GM12891 (cell line): Measurements from ENCODE around the gene TSHZ1.

ENCODE experiments used
- DNase-seq: peaks from one replicate; pipeline ENCODE4 v3.0.0; 2011; ENCODE audit warnings: low spot score; ENCODE audit not compliant: insufficient read length
- FAIRE-seq: peaks from 2 replicates; lab custom pipeline; 2011; peaks lifted over from hg19 to GRCh38; lab: Jason Lieb, UNC
- PAX5 ChIP-seq: IDR thresholded peaks from 2 replicates; pipeline ENCODE4 v1.6.1; 2011; ENCODE audit warnings: low read length, moderate library complexity, mild to moderate bottlenecking; ENCODE audit not compliant: insufficient read depth, severe bottlenecking
- POLR2A ChIP-seq: IDR thresholded peaks from 2 replicates; pipeline ENCODE4 v1.6.1; 2011; ENCODE audit warnings: low read depth, low read length, control low read depth
- POLR2AphosphoS5 ChIP-seq: IDR thresholded peaks from 2 replicates; pipeline ENCODE4 v1.6.1; 2011; ENCODE audit warnings: low read depth, low read length, control low read depth
- POU2F2 ChIP-seq: IDR thresholded peaks from 2 replicates; pipeline ENCODE4 v1.6.1; 2011; ENCODE audit warnings: low read depth, mild to moderate bottlenecking, control low read depth, low read length, moderate library complexity
- SPI1 ChIP-seq: IDR thresholded peaks from 2 replicates; pipeline ENCODE4 v1.6.1; 2011; ENCODE audit warnings: low read depth, low read length, control low read depth
- TAF1 ChIP-seq: IDR thresholded peaks from 2 replicates; pipeline ENCODE4 v1.6.1; 2011; ENCODE audit warnings: low read depth, low read length, control low read depth

TSHZ1 gene

DNA sequence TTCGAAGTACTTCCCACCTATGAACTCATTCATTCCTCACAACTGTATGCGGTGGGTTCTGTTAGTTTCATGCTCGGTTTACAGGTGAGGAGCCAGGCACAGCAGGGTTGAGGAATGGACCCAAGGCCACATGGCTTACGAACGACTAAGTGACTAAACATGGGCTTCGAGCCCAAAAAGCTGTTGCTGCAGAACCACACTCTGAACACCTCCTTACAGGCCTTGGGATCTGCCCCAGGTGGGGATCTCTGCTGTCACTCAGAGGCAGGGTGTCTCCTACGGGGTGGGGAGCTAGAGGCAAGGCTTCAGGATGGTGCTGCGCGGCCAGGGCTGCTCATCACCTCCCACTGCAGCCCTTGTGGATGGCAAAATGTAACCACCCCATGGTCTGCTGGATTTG lies 80.9 kb downstream of the TSHZ1 start:
- FAIRE-seq (no peak), DNase-seq (no peak)
- no peak for TF ChIP-seq POLR2AphosphoS5
- TF ChIP-seq TAF1, result no peak
- no peak for TF ChIP-seq POU2F2
- TF ChIP-seq PAX5, result no peak
- no peak for TF ChIP-seq SPI1
- TF ChIP-seq POLR2A, result no peak

DNA sequence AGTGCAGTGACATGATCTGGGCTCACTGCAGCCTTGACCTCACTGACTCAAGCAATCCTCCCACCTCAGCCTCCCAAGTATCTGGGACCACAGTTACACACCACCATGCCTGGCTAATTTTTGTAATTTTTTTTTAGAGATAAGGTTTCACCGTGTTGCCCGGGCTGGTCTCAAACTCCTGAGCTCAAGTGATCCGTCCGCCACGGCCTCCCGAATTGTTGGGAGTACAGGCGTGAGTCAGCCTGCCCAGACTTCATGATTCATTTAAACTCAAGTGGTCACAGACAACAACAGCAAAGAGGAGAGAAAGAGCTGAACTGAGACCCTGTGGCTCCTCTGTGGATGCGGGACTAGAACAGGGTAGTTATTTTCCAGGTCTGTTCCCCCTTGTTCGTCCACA lies 83.0 kb downstream of the TSHZ1 start:
- no peak for DNase-seq
- TF ChIP-seq SPI1 (no peak), PAX5 (no peak), POU2F2 (no peak), TAF1 (no peak), POLR2A (no peak), POLR2AphosphoS5 (no peak)
- FAIRE-seq, result no peak

DNA sequence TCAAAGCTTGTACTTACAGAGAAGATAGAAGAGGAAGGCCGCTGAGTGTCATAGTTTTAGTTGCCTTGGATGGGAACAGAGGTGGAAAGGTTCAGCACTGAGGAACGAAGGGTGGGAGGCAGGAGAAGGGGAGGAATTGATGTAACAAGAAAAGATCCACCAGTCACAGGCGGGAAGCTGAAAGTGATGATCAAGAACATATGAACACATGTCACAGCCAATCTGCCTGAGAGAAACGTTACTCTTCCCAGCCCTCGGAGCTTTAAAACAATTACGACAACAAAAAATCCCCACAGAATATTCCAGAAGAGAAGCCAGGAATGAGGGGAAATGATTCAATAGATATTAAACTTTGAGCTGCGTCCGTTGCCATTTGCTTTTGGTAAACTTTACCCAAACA lies 87.1 kb downstream of the TSHZ1 start:
- FAIRE-seq (no peak), DNase-seq (no peak)
- TF ChIP-seq POLR2AphosphoS5, result no peak
- TF ChIP-seq SPI1, result no peak
- no peak for TF ChIP-seq POLR2A
- TF ChIP-seq PAX5, result no peak
- TF ChIP-seq TAF1, result no peak
- TF ChIP-seq POU2F2, result no peak

DNA sequence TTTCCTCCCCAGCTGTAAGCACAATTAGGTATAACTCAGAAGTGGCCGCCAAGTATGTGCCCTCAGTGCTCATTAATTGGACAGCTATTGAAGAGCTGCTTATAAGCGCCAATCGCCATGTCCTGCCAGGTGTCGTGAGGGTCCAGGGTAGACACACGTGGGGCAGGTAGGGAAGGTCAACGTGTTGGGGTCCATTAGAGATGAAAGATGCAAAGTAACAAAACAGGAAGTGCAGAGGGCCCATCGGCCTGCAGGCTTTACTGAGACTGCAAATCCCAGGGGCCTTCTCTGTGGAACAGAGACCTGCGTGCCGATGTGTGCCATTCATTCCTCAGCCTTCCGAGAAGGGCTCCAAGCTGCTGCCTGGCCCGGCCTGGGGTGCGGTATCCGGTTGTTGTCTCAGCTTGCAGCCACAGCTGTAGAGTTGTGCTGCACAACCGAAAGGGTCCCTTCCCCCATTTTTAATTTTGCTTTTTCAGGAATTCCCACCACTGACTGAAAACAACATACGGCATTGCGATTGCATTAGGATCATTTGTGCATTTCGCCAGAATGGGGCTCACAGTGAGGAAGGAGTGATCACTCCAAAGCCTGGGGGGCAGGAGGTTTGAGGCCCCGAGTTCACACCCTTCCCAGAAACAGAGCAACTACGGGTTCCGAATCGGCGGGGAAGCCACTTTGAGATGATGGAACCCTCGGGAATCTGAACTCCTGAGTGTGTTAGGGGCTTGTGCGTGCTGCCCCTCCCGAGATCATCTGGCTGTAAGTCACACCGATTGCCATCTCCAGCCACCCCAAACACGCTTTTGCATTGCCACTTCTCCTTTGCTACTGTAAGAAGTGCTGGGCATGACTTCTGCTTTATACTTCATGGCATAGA lies 94.3 kb downstream of the TSHZ1 start:
- TF ChIP-seq TAF1 (no peak), SPI1 (peak; percentile 45; the same call in 1 of the 2 replicates), PAX5 (no peak)
- FAIRE-seq (no peak), DNase-seq (no peak)

DNA sequence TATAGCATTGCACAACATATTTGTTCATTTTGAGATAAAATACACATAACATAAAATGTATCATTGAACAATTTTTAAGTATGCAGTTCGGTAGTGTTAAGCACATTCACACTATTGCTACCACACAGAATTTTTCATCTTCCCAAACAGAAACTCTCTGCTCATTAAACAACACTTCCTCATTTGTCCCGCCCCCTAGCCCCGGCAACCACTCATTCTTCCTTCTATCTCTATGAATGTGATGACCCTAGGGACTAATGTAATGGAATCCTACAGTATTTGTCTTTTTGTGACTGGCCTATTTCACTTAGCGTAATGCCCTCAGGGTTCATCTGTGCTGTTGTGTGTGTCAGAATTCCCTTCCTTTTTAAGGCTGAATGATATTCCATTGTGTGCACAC lies 95.4 kb downstream of the TSHZ1 start:
- DNase-seq (no peak), FAIRE-seq (no peak)
- TF ChIP-seq PAX5 (no peak), POLR2AphosphoS5 (no peak), POU2F2 (no peak), POLR2A (no peak), TAF1 (no peak)

DNA sequence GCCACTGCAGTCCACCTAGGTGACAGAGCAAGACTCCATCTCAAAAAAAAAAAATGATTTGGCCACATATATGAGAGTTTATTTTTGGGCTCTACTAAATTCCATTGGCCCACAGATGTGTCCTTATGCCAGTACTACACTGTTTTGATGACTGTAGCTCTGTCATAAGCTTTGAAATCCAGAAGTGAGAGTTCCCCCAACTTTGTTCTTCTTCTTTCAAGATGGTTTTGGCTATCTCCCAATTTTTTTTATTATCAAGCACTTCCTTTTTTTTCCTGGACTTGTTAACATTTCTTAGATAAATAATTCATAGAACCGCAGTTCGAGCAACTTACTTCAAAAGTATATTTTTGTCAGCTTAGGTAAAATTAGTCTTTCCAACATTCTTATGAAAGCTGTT lies 96.9 kb downstream of the TSHZ1 start:
- DNase-seq, result no peak
- TF ChIP-seq SPI1, result no peak
- TF ChIP-seq POLR2A, result no peak
- no peak for TF ChIP-seq POLR2AphosphoS5
- no peak for TF ChIP-seq TAF1
- no peak for TF ChIP-seq POU2F2
- TF ChIP-seq PAX5, result no peak
- FAIRE-seq, result no peak

DNA sequence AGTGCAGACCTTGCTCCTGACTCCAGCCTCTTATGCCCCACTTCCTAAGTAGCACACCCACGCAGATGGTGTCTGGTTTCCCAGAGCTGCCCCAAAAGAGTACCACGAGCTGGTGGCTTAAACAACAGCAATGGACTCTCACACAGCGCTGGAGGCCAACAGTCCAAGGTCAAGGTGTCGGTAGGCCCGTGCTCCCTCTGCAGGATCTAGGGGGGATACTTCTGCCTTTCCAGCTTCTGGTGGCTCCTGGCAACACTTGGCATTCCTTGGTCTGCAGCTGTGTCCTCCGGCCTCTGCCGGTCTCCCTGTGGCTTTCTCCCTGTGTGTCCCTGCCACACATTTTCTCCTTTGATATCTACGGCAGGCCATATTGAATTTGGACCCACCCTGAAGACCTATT lies 99.0 kb downstream of the TSHZ1 start:
- DNase-seq (no peak), FAIRE-seq (no peak)
- no peak for TF ChIP-seq PAX5
- TF ChIP-seq POLR2A, result no peak
- TF ChIP-seq POU2F2, result no peak
- TF ChIP-seq TAF1, result no peak
- no peak for TF ChIP-seq SPI1
- TF ChIP-seq POLR2AphosphoS5, result no peak

DNA sequence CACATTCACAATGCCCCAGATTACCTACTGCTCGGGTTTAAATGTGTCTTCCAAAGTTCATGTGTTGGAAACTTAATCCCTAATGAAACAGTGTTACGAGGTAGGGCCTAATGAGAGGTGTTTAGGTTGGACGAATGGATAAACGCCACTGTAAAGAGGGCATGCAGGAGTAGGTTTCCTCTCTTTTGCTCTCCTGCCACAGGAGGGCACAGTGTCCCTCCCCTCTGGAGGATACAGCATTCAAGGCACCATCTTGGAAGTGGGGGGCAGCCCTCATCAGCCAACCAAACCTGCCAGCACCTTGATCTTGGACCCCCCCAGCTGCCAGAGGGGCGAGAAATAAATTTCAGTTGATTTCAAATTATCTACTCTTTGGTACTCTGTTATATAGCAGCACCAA lies 103.5 kb downstream of the TSHZ1 start:
- no peak for DNase-seq
- TF ChIP-seq TAF1, result no peak
- no peak for TF ChIP-seq SPI1
- no peak for TF ChIP-seq PAX5
- no peak for TF ChIP-seq POLR2A
- TF ChIP-seq POU2F2, result no peak
- no peak for TF ChIP-seq POLR2AphosphoS5
- no peak for FAIRE-seq

DNA sequence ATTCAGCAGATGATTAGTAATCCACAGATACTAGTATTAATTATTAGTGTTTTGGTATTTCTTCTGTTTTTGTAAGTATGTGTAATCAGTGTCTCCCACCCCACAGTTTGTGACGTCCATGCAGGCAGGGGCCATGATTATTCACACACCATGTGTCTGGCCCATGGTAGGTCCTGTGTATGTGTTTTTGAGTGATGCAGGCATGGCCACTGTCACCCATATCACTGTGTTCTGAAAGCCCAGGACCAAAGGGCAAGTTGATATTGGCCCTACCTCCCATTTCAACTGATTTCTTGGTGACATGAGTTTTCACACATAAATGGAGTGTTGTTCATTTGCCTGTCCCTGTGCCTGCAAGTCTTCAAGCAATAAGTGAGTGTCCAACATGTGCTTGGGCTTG lies 104.0 kb downstream of the TSHZ1 start:
- TF ChIP-seq POLR2AphosphoS5 (no peak), TAF1 (no peak)
- no peak for DNase-seq
- no peak for FAIRE-seq

DNA sequence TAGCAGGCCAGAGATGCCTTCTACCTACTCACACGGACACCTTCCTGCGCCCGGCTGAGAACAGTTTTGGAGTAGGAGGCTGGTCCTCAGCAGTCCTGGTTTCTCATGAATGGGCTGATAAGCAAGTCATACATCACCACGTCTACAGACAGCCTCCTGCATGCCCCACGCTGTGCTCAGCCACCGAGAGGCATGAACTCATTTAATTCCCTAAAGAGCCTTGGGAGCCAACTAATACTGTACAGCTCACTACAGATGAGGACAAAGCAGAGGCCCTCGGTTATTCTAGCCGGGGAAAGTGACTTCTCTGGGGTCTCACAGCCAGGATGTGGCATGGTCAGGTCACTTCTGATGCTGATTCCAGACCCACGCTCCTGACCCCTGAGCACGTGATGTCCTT lies 105.6 kb downstream of the TSHZ1 start:
- DNase-seq, result no peak
- FAIRE-seq, result no peak
- TF ChIP-seq TAF1, result no peak
- TF ChIP-seq POU2F2, result no peak
- no peak for TF ChIP-seq POLR2AphosphoS5
- TF ChIP-seq POLR2A, result no peak
- TF ChIP-seq PAX5, result no peak
- no peak for TF ChIP-seq SPI1
